ENCODE data around the gene TAS2R1. TPM values are rescaled to one million over a fixed set of nuclear protein-coding genes. Genes with fewer than 3 reads are reported as not detected.

Gene TAS2R1
- total RNA-seq, 1 donor from 2014 or later = not detected

DNA sequence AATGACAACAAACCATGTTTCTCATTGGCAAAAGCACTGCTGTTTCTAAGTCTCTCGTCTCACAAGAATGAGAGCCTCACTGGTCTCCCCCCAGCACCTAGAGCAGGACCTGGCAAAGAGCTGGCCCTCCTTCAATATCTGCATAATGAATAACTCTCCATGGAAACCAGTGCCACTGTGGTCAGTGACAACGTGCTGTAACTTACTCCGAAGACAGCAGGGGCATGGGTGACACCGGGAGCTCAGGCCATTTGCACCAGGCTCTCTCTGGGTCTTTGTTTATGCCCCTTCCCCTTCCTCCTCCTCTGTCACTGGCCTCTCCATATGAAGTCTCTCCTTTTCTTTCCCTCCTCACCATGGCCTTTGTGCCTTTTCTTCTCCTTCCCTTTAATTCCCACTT, 33.3 kb downstream of the TAS2R1 start:
- peaks cover 46% of the 10 kb centered on the region for H3K4me1 Mint-ChIP-seq
- H3K4me3 Mint-ChIP-seq = peak overlapping the region; percentile 52
- H3K27ac ChIP-seq = no peak overlapping the region

DNA sequence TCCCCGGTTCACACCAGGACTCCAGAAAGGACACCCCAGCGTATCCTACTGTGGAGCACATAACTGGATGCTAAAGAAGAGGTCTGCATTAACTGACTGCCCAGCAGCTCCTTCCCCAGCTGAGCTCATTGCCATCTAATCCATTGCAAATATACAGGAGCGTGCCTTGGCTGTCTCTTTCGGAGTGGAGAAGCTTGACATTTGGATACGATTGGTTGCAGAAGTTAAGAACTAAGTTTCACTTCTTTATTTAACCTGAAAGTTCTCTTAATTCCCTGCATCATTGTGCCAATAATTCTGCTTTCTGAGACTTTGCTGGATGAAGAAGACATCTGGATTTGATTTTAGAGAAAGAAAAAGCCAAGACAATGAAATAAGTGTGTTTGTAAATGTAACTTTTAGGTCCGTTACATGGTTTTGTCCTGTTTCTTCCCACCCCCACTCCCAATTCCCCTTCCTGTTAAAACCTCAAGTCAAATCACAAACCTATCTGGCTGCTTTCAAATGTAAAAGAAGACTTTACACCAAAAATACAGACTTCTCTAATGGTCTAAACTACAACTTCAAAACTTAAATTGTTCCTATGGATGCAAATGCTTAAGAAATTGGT, 33.9 kb downstream of the TAS2R1 start:
- Mint-ChIP-seq H3K4me3 (peak overlapping the region; percentile 52), H3K27ac (peak overlapping the region; percentile 92), H3K4me1 (peaks cover 46% of the 10 kb centered on the region), H3K9me3 (no peaks in the 10 kb centered on the region), H3K27me3 (ENCODE audit: insufficient read depth, low read depth) (peaks cover 12% of the 10 kb centered on the region), H3K36me3 (no peaks in the 10 kb centered on the region)
- H3F3A ChIP-seq (ENCODE audit: low read depth) = peaks cover 7% of the 10 kb centered on the region
- peak overlapping the region; percentile 31 for H3K4me2 ChIP-seq
- TF ChIP-seq, protein P1, sequence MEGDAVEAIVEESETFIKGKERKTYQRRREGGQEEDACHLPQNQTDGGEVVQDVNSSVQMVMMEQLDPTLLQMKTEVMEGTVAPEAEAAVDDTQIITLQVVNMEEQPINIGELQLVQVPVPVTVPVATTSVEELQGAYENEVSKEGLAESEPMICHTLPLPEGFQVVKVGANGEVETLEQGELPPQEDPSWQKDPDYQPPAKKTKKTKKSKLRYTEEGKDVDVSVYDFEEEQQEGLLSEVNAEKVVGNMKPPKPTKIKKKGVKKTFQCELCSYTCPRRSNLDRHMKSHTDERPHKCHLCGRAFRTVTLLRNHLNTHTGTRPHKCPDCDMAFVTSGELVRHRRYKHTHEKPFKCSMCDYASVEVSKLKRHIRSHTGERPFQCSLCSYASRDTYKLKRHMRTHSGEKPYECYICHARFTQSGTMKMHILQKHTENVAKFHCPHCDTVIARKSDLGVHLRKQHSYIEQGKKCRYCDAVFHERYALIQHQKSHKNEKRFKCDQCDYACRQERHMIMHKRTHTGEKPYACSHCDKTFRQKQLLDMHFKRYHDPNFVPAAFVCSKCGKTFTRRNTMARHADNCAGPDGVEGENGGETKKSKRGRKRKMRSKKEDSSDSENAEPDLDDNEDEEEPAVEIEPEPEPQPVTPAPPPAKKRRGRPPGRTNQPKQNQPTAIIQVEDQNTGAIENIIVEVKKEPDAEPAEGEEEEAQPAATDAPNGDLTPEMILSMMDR (IDR thresholded peaks at IDR 0.05) = no peak
- TF ChIP-seq EZH2phosphoT487 (IDR thresholded peaks at IDR 0.05) (no peak), EZH2 (IDR thresholded peaks at IDR 0.05) (no peak)
- no peaks in the 10 kb centered on the region for H3K9me3 ChIP-seq (ENCODE audit: low read depth)
- H3K4me1 ChIP-seq = peaks cover 41% of the 10 kb centered on the region
- H2AFZ ChIP-seq (replicated peaks) = peak overlapping the region; percentile 19
- DNase-seq (ENCODE audit: low spot score) = no peak
- H4K20me1 ChIP-seq (ENCODE audit: low read depth) = no peaks in the 10 kb centered on the region
- no peak overlapping the region for H3K27ac ChIP-seq
- no peak overlapping the region for H3K9ac ChIP-seq
- no peak overlapping the region for H3K4me3 ChIP-seq
- H3K36me3 ChIP-seq = no peaks in the 10 kb centered on the region
- no peaks in the 10 kb centered on the region for H3K27me3 ChIP-seq
- no peaks in the 10 kb centered on the region for H3K79me2 ChIP-seq (ENCODE audit: low read depth)

More for the DNA sequence above, 33.3 kb downstream of the TAS2R1 start:
- Histone ChIP-seq H3K27me3 (no peaks in the 10 kb centered on the region), H3K4me1 (peaks cover 41% of the 10 kb centered on the region), H3K36me3 (no peaks in the 10 kb centered on the region), H4K20me1 (ENCODE audit: low read depth) (no peaks in the 10 kb centered on the region), H3K4me3 (no peak overlapping the region), H2AFZ (replicated peaks) (peak overlapping the region; percentile 19), H3F3A (ENCODE audit: low read depth) (peaks cover 7% of the 10 kb centered on the region), H3K79me2 (ENCODE audit: low read depth) (no peaks in the 10 kb centered on the region), H3K9ac (no peak overlapping the region), H3K9me3 (ENCODE audit: low read depth) (no peaks in the 10 kb centered on the region), H3K4me2 (peak overlapping the region; percentile 31)
- Mint-ChIP-seq H3K27ac (peak overlapping the region; percentile 92), H3K9me3 (peaks cover 1% of the 10 kb centered on the region), H3K36me3 (no peaks in the 10 kb centered on the region), H3K27me3 (ENCODE audit: insufficient read depth, low read depth) (peaks cover 11% of the 10 kb centered on the region)
- TF ChIP-seq, protein P1 (IDR thresholded peaks at IDR 0.05) = no peak
- no peak for TF ChIP-seq EZH2 (IDR thresholded peaks at IDR 0.05)
- TF ChIP-seq EZH2phosphoT487 (IDR thresholded peaks at IDR 0.05) = no peak
- peak; percentile 10 for DNase-seq (ENCODE audit: low spot score)

DNA sequence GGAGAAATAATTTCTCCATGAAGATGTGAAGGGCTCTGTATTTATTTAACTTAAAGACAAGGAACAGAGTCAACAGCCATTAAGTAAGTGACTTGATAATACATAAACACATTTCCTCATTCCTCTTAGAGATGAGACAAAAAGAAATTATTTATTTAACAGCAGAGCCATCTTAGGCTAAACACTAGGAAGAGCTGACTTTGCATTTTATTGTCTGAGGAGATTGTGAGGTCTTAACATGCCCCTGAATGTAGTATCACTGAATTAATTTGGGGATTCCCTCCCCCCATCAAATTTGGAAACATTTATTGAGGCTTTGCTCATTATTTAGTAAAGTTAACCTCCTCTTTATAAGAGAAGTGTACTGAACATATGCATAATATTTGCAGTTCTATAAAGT, 35.2 kb downstream of the TAS2R1 start:
- Histone ChIP-seq H3K9me3 (ENCODE audit: low read depth) (no peaks in the 10 kb centered on the region), H4K20me1 (ENCODE audit: low read depth) (no peaks in the 10 kb centered on the region), H3K4me2 (no peak overlapping the region), H3K9ac (no peak overlapping the region), H3K4me3 (no peak overlapping the region), H3F3A (ENCODE audit: low read depth) (peaks cover 7% of the 10 kb centered on the region), H3K36me3 (no peaks in the 10 kb centered on the region), H3K79me2 (ENCODE audit: low read depth) (no peaks in the 10 kb centered on the region), H3K27ac (no peak overlapping the region), H3K27me3 (no peaks in the 10 kb centered on the region), H2AFZ (replicated peaks) (no peak overlapping the region), H3K4me1 (peaks cover 41% of the 10 kb centered on the region)
- peaks cover 12% of the 10 kb centered on the region for H3K27me3 Mint-ChIP-seq (ENCODE audit: insufficient read depth, low read depth)
- H3K9me3 Mint-ChIP-seq = no peaks in the 10 kb centered on the region
- peaks cover 46% of the 10 kb centered on the region for H3K4me1 Mint-ChIP-seq
- no peak overlapping the region for H3K4me3 Mint-ChIP-seq
- TF ChIP-seq EZH2phosphoT487 (IDR thresholded peaks at IDR 0.05) = no peak
- TF ChIP-seq EZH2 (IDR thresholded peaks at IDR 0.05) = no peak
- TF ChIP-seq, protein P1 (IDR thresholded peaks at IDR 0.05) = no peak
- DNase-seq (ENCODE audit: low spot score) = no peak
- no peaks in the 10 kb centered on the region for H3K36me3 Mint-ChIP-seq
- no peak overlapping the region for H3K27ac Mint-ChIP-seq

Measured in neural progenitor cell (in vitro differentiated cells).